H54 (cell line): Measurements from ENCODE around the gene SLC38A3.
A peak's percentile ranks its signal among the peaks of the same experiment; 100 is the strongest.
"Not testable (repeated sequence)": the region's sequence is repeated elsewhere in the genome, so short reads cannot be mapped to it uniquely, and the experiment has no call there.

Source experiments
- DNase-seq: peaks from one replicate; pipeline ENCODE4 v3.0.0; 2011; ENCODE audit warnings: low spot score, mixed read lengths; ENCODE audit not compliant: insufficient read length
- FAIRE-seq: peaks from 3 replicates; lab custom pipeline; 2011; peaks lifted over from hg19 to GRCh38; lab: Jason Lieb, UNC
- POLR2A ChIP-seq: IDR thresholded peaks from 2 replicates; pipeline ENCODE4 v1.6.1; 2011; ENCODE audit warnings: low read depth, mild to moderate bottlenecking, low read length

Gene SLC38A3

DNA sequence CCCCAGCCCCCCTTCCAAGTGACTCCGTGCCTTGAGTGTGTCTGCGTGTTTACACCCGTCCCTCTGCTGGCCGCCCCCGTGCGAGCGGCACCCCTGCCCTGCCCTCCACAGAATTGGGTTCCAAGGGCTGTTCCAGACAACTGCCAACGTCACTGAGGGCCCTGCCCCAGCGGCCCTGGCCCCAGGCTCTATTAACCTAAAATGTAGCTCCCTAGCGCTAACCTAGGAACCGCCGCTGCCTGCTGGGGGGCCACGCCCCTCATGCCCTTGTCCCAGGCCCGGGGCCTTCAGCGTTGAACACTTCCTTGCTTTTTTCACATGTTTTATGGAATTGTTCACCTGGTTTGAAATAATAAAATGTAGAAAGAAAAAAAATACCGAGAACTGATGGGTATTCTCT, 53.9 kb downstream of the SLC38A3 start:
- DNase-seq (no peak), FAIRE-seq (no peak)
- no peak for TF ChIP-seq POLR2A

DNA sequence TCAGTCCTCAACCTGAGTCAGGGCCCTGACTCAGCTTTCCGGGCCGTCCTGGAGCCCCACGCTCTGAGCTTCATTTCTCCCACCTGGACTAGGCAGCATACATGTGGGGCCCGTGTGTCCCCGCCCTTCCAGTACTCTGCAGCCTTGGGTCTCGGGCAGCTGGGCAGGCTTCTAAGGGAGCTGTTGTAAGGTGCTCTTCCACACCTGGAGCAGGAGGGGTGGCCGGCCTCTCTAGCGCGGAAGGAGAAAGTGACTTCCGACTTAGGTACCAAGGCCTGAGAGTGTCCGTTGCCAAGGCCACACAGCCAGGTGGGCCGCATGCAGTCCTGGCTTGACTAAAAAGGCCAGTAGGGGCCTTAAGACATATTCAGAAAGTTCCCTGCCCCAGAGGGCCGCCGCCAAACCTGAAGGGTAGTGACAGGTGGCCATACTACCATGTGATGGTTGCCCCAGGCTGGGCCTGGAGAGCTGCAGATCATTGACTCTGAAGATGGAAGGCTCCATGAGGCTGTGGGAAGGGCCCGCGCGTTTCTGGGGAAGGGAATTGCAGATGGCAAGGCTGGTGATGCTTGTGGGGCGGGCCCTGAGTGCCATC, 54.5 kb downstream of the SLC38A3 start:
- FAIRE-seq (no peak), DNase-seq (no peak)
- TF ChIP-seq POLR2A: no peak

- no peak for TF ChIP-seq POLR2A
- DNase-seq: peak; percentile 82
- no peak for FAIRE-seq
Observed at GRCh38 chr3:50260027-50260941, 55.2 kb downstream of the SLC38A3 start.

- no peak for DNase-seq
- TF ChIP-seq POLR2A: no peak
- FAIRE-seq: no peak
Observed at GRCh38 chr3:50260942-50261441, 55.9 kb downstream of the SLC38A3 start.

DNA sequence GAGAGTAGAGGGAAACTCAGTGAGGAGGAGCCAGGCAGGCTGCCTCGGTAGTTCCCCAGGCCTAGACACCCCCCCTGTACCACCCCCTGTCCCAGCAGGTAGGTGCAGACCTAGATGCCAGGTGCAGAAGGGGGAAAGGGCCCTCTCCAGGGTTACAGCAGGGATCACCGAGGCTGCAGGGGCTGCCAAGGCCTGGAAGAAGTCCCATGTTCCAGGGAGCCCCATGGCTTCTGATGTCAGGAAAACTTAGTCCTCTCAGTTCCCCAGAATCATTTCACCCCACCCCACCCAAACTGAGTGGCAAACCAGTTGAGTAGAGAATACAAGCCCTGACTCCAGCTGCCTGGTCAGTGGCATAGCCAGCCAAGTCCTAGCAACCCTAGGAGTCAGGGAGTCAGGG, 56.4 kb downstream of the SLC38A3 start:
- no peak for TF ChIP-seq POLR2A
- no peak for DNase-seq
- FAIRE-seq: no peak

DNA sequence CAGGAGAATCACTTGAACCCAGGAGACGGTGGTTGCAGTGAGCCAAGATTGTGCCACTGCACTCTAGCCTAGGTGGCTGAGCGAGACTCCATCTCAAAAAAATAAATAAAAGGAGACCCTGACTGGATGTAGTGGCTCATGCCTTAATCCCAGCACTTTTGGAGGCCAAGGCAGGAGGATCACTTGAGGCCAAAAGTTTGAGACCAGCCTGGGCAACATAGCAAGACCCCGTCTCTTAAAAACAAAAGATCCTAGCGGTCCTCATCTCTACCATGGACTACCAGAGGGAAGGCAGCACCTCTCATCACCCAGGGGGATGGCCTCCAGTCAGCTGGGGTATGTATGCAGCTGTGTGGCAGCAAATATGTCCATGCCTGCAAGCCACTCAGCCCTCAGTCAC, 57.1 kb downstream of the SLC38A3 start:
- DNase-seq, FAIRE-seq: not testable (repeated sequence)

- FAIRE-seq (no peak), DNase-seq (no peak)
- TF ChIP-seq POLR2A: no peak
Observed at GRCh38 chr3:50262778-50263177, 57.7 kb downstream of the SLC38A3 start.

DNA sequence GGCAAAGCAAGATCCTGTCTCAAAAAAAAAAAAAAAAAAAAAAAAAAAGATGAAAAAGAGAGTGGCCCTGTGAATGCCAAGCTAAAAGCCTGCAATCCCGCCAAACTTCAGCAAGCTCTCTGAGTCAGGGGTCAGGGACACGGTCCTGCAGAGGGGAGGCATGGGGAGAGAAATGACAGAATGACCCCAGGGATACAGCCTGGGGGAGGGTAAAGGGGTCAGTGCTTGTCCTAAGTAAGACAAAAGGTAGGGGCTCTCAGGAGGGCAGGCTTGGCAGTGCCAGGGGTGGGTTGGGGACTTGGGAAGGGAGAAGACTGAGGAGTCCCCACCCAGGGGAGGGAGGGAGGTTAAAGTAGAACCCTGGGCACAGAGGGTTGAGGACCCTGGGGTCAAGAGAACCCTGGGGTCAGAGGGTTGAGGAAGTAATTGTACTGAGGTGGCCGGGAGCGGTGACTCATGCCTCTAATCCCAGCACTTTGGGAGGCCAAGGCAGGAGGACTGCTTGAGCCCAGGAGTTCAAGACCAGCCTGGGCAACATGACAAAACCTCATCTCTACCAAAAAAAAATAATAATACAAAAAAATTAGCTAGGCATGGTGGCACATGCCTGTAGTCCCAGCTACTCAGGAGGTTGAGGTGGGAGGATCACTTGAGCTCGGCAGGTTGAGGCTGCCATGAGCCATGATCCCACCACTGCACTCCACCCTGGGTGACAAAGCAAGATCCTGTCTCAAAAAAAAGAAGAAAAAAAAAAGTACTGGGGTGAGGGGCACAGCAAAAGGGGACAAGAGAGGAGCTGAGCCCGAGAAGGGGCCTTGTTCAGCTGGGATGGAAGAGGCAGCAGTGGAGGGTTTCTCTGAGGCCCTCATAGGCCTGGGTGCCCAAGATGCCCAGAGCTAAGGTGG, 58.7 kb downstream of the SLC38A3 start:
- no peak for TF ChIP-seq POLR2A
- FAIRE-seq (no peak), DNase-seq (no peak)

DNA sequence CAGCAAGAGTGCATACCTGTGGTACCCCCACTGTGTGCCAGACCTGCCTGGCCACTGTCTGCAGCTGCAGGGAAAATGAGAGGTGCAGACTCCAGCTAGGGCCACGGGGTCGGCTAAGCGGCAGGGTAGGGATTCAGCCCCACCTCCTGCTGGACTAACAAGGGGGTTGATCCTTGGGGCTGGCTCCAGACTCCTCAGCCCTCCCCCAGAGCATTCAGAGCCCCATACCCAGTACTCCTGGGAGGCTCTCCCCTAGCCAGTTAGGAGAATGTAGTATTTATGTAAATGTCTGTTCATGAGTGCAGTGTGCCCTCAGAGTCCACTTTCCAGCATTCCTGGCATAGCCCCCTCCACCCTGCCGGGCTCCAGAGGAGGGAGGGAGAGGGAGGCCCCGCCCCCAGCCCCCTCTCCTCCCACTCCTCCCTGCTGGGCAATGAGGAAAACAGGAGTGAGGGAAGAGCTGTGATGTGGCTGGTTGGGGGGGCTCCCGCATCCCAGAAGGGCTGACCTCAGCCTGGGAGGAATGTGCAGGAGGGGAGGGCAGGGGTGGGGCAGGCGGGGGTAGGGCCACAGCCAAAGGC, 59.4 kb downstream of the SLC38A3 start:
- no peak for TF ChIP-seq POLR2A
- FAIRE-seq (no peak), DNase-seq (peak; percentile 92)

- FAIRE-seq (no peak), DNase-seq (no peak)
- no peak for TF ChIP-seq POLR2A
Observed at GRCh38 chr3:50264964-50265485, 60.0 kb downstream of the SLC38A3 start.

- FAIRE-seq: no peak
- TF ChIP-seq POLR2A: no peak
- no peak for DNase-seq
Observed at GRCh38 chr3:50265571-50265970, 60.5 kb downstream of the SLC38A3 start.

GRCh38 chr3:50266017-50266416, 60.9 kb downstream of the SLC38A3 start:
- DNase-seq: no peak
- no peak for FAIRE-seq

GRCh38 chr3:50266836-50267235, 61.8 kb downstream of the SLC38A3 start:
- FAIRE-seq (no peak), DNase-seq (no peak)
- no peak for TF ChIP-seq POLR2A

More at GRCh38 chr3:50266017-50266416, 60.9 kb downstream of the SLC38A3 start:
- no peak for TF ChIP-seq POLR2A
